OCI-LY7 (cell line): ENCODE data around the gene TRAF2. TPM values are rescaled to one million over a fixed set of nuclear protein-coding genes. Genes with fewer than 3 reads are reported as not detected.

Experiments
- BruUV-seq: library from RNA; stranded (reverse); fragments of 400-500 nt; replicated peaks from 2 replicates; lab custom pipeline; 2021; lab: Mats Ljungman, UMichigan
- CTCF ChIA-PET: fragments of 300-600 bp; sonication (Branson Sonifier 250); formaldehyde crosslinking; loops from one replicate; lab custom pipeline; 2022; ENCODE audit warnings: antibody characterized with exemption; ENCODE audit not compliant: unreplicated experiment; lab: Charles Lee
- POLR2A ChIA-PET: fragments of 300-600 bp; sonication (Branson Sonifier 250); formaldehyde crosslinking; loops from one replicate; lab custom pipeline; 2022; ENCODE audit warnings: antibody characterized with exemption; lab: Charles Lee
- DNase-seq: peaks from one replicate; pipeline ENCODE4 v3.0.0-alpha.2; 2015; ENCODE audit warnings: low spot score
- H2AFZ ChIP-seq: fragments of 200-600 bp; sonication (generic), shearing (Covaris generic); 2 replicates; pipeline ENCODE4 v1.6.1; 2014; ENCODE audit warnings: mild to moderate bottlenecking, antibody characterized with exemption, low read length, moderate library complexity
- H3K27ac ChIP-seq: fragments of 200-600 bp; sonication (generic); 2 replicates; pipeline ENCODE4 v1.5.1; 2014; ENCODE audit warnings: mixed run types, low read depth, mild to moderate bottlenecking, moderate library complexity, low read length, inconsistent platforms; ENCODE audit not compliant: poor library complexity, severe bottlenecking
- H3K36me3 ChIP-seq: fragments of 200-600 bp; sonication (generic); 2 replicates; pipeline ENCODE4 v1.6.1; 2014; ENCODE audit warnings: mild to moderate bottlenecking, antibody characterized with exemption, low read length, moderate library complexity, mixed read lengths; ENCODE audit not compliant: insufficient read depth
- H3K4me1 ChIP-seq: fragments of 200-600 bp; sonication (generic); 2 replicates; pipeline ENCODE4 v1.5.1; 2014; ENCODE audit warnings: mild to moderate bottlenecking, low read length; ENCODE audit not compliant: insufficient read depth, poor library complexity, severe bottlenecking
- H3K4me2 ChIP-seq: fragments of 200-600 bp; sonication (generic); 2 replicates; pipeline ENCODE4 v1.6.1; 2014; ENCODE audit warnings: mild to moderate bottlenecking, low read length
- H3K4me3 ChIP-seq: fragments of 200-600 bp; sonication (generic); 2 replicates; pipeline ENCODE4 v1.5.1; 2014; ENCODE audit warnings: mild to moderate bottlenecking, low read depth, low read length; ENCODE audit not compliant: poor library complexity, severe bottlenecking
- H3K79me2 ChIP-seq: fragments of 200-600 bp; sonication (generic); 2 replicates; pipeline ENCODE4 v1.6.1; 2016; ENCODE audit warnings: low read depth, mild to moderate bottlenecking, low read length, moderate library complexity, mixed read lengths; ENCODE audit not compliant: insufficient read depth
- H3K9me2 ChIP-seq: fragments of 200-600 bp; sonication (generic); 2 replicates; pipeline ENCODE4 v1.6.1; 2016; ENCODE audit warnings: mild to moderate bottlenecking, low read length, mixed read lengths; ENCODE audit not compliant: insufficient read depth
- H3K9me3 ChIP-seq: fragments of 200-600 bp; sonication (generic); 2 replicates; pipeline ENCODE4 v1.6.1; 2014; ENCODE audit warnings: mild to moderate bottlenecking, mixed run types, low read length, mixed read lengths
- H4K20me1 ChIP-seq: fragments of 200-600 bp; sonication (generic); 2 replicates; pipeline ENCODE4 v1.6.1; 2014; ENCODE audit warnings: mild to moderate bottlenecking, antibody characterized with exemption, low read length, moderate library complexity, mixed read lengths; ENCODE audit not compliant: insufficient read depth
- EZH2phosphoT487 ChIP-seq: fragments of 200-600 bp; sonication (generic); IDR thresholded peaks from 2 replicates; pipeline ENCODE4 v1.6.1; 2018; ENCODE audit warnings: low read depth, borderline replicate concordance, mild to moderate bottlenecking, mixed run types, antibody characterized with exemption, low read length, moderate library complexity, mixed read lengths
- intact Hi-C: fragments of 100-400 bp; cut with micrococcal nuclease; formaldehyde crosslinking; loops from one replicate; pipeline ENCODE4 v1.10.0; 2022; ENCODE audit not compliant: unreplicated experiment
- total RNA-seq, 2 experiments: library from RNA; depleted of rRNA in 1 of 2; stranded (reverse); fragments of >200 nt in 1 of 2; shearing (Covaris generic) in 1 of 2; gene quantifications; 2 replicates each; pipeline ENCODE4 v1.2.3, GENCODE V29; 2014 to 2022
- TF ChIP-seq, protein P1 (sequence below): fragments of 200-600 bp; sonication (generic); conservative IDR thresholded peaks from 2 replicates; pipeline ENCODE4 v1.5.1; 2014; ENCODE audit warnings: mild to moderate bottlenecking, antibody characterized with exemption, low read length, moderate library complexity, mixed read lengths

Gene TRAF2
- total RNA-seq, 2 experiments from 2014 or later, result 31.4 to 40.5 TPM

DNA sequence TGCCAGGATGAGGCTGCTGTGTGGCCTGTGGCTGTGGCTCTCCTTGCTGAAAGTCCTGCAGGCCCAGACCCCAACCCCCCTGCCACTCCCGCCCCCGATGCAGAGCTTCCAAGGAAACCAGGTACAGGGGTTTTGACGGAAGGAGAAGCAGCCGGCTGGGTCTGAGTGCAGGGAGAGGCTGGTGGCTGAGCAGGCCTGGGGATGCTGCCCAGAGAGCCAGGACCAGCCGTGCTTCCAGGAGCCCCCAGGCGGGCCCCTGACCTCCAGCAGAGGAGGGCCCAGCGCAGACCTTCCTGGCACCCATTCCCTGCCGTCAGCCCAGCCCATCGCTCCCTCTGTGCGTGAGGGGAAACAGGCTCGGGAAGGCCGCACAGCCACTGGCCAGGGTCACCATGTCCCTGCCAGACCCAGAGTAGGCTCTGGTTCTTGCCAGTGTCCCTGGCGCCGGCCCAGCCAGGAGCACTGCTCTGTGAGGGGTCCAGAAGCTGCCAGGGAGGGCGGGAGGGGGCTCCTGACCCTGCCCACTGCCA lies 66.1 kb downstream of the TRAF2 start:
- no peaks in the 10 kb centered on the region for H3K79me2 ChIP-seq
- no peaks in the 10 kb centered on the region for H3K9me2 ChIP-seq
- no peaks in the 10 kb centered on the region for H4K20me1 ChIP-seq
- H3K4me1 ChIP-seq, result peaks cover 22% of the 10 kb centered on the region
- TF ChIP-seq, protein P1, sequence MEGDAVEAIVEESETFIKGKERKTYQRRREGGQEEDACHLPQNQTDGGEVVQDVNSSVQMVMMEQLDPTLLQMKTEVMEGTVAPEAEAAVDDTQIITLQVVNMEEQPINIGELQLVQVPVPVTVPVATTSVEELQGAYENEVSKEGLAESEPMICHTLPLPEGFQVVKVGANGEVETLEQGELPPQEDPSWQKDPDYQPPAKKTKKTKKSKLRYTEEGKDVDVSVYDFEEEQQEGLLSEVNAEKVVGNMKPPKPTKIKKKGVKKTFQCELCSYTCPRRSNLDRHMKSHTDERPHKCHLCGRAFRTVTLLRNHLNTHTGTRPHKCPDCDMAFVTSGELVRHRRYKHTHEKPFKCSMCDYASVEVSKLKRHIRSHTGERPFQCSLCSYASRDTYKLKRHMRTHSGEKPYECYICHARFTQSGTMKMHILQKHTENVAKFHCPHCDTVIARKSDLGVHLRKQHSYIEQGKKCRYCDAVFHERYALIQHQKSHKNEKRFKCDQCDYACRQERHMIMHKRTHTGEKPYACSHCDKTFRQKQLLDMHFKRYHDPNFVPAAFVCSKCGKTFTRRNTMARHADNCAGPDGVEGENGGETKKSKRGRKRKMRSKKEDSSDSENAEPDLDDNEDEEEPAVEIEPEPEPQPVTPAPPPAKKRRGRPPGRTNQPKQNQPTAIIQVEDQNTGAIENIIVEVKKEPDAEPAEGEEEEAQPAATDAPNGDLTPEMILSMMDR, result no peak
- TF ChIP-seq EZH2phosphoT487, result no peak
- no TSS peak for BruUV-seq
- CTCF ChIA-PET, result interaction anchor here (0.6 to 0.7 kb wide), 2 partner anchors 23 to 44 kb away, joined by 3 to 9 read pairs; partner anchors contain the start of gene CLIC3
- no peaks in the 10 kb centered on the region for H3K9me3 ChIP-seq
- POLR2A ChIA-PET, result interaction anchor here (0.6 kb wide), 1 partner anchor 144 kb away, joined by 3 read pairs; no protein-coding TSS in a partner anchor
- H3K27ac ChIP-seq, result no peak overlapping the region
- no peak overlapping the region for H3K4me2 ChIP-seq
- H3K36me3 ChIP-seq, result no peaks in the 10 kb centered on the region
- H2AFZ ChIP-seq, result no peak overlapping the region
- intact Hi-C loops, result no loop called here
- no peak overlapping the region for H3K4me3 ChIP-seq
- no peak for DNase-seq

DNA sequence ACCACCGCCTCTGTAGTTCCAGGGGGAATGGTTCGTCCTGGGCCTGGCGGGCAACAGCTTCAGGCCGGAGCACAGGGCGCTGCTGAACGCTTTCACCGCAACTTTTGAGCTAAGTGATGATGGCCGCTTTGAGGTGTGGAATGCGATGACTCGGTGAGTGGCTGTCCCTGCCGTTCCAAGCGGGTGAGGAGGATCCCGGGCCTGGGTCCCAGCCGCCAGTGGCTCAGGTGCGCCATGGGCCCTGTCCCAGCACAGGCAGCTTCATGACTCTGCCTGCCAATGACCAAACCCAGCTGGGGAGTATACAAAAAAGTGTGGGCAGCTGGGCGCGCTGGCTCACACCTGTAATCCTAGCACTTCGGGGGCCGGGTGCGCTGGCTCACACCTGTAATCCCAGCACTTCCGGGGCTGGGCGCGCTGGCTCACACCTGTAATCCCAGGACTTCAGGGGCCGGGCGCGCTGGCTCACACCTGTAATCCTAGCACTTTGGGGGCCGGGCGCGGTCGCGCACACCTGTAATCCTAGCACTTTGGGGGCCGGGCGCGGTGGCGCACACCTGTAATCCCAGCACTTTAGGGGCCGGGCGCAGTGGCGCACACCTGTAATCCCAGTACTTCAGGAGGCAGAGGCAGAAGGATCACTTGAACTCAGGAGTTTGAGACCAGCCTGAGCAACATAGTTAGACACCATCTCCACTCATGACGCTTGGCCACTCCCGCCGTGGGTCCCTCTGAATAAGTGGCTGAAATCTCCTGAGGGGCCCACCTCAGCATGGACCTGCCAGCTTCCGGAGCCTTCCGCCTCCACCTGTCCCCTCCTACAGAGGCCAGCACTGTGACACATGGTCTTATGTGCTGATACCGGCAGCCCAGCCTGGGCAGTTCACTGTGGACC lies 66.8 kb downstream of the TRAF2 start:
- H3K9me2 ChIP-seq, result no peaks in the 10 kb centered on the region
- no peaks in the 10 kb centered on the region for H3K9me3 ChIP-seq
- intact Hi-C loops, result no loop called here
- TF ChIP-seq, protein P1, result no peak
- TF ChIP-seq EZH2phosphoT487, result no peak
- no peak overlapping the region for H2AFZ ChIP-seq
- H3K27ac ChIP-seq, result no peak overlapping the region
- H3K79me2 ChIP-seq, result no peaks in the 10 kb centered on the region
- CTCF ChIA-PET, result interaction anchor here (0.7 kb wide), 1 partner anchor 22 kb away, joined by 9 read pairs; no protein-coding TSS in a partner anchor
- no peak overlapping the region for H3K4me2 ChIP-seq
- DNase-seq, result no peak
- peaks cover 16% of the 10 kb centered on the region for H3K4me1 ChIP-seq
- H3K4me3 ChIP-seq, result no peak overlapping the region
- no peaks in the 10 kb centered on the region for H4K20me1 ChIP-seq
- no TSS peak for BruUV-seq
- POLR2A ChIA-PET, result interaction anchor here (0.6 kb wide), 1 partner anchor 143 kb away, joined by 3 read pairs; no protein-coding TSS in a partner anchor
- H3K36me3 ChIP-seq, result no peaks in the 10 kb centered on the region
